CD4-positive, alpha-beta T cell (primary cell): ENCODE results near the gene GNG7. TPM values are rescaled to one million over a fixed set of nuclear protein-coding genes. Genes with fewer than 3 reads are reported as not detected.
A peak's percentile ranks its signal among the peaks of the same experiment; 100 is the strongest.

ENCODE experiments used
- ATAC-seq: fragments of 200-7000 bp; cut with Tn5 transposase; one replicate; pipeline ENCODE4 v1.10.0; 2022; ENCODE audit warnings: mild to moderate bottlenecking; ENCODE audit not compliant: poor library complexity
- CTCF ChIA-PET: fragments of 350-600 bp; sonication (Branson Sonifier 250); formaldehyde crosslinking; loops from one replicate; lab custom pipeline; 2021; ENCODE audit warnings: antibody characterized with exemption, inconsistent platforms; lab: Charles Lee
- POLR2A ChIA-PET: fragments of 350-600 bp; sonication (Branson Sonifier 250); formaldehyde crosslinking; loops from one replicate; lab custom pipeline; 2021; ENCODE audit warnings: antibody characterized with exemption, inconsistent platforms; lab: Charles Lee
- DNase-seq, 14 experiments: peaks; one replicate each; pipeline ENCODE4 v3.0.0-alpha.2; 2013 to 2020; ENCODE audit warnings: mixed read lengths in 2 of 14
- H3K27ac ChIP-seq, 2 donors: one replicate each; pipeline versions ENCODE4 v1.5.1 to v1.7.0; 2013; ENCODE audit warnings: low read length in 2 of 2, low read depth in 1 of 2, mild to moderate bottlenecking in 1 of 2
- H3K27me3 ChIP-seq, 2 experiments: 1 replicate in 1 of 2; 2 replicates in 1 of 2; pipeline versions ENCODE4 v1.6.1 to v1.7.0; 2013; ENCODE audit warnings: low read length in 2 of 2, control low read depth in 1 of 2, mild to moderate bottlenecking in 1 of 2, moderate library complexity in 1 of 2; ENCODE audit not compliant: insufficient read depth in 2 of 2, control insufficient read depth in 1 of 2
- H3K36me3 ChIP-seq: one replicate; pipeline ENCODE4 v1.6.1; 2013; ENCODE audit warnings: low read length, control low read depth; ENCODE audit not compliant: insufficient read depth
- H3K4me1 ChIP-seq: one replicate; pipeline ENCODE4 v1.6.1; 2013; ENCODE audit warnings: low read length, control low read depth; ENCODE audit not compliant: insufficient read depth
- H3K4me3 ChIP-seq: one replicate; pipeline ENCODE4 v1.5.1; 2013; ENCODE audit warnings: mild to moderate bottlenecking, low read length, moderate library complexity
- H3K9me3 ChIP-seq, 2 experiments: 1 replicate in 1 of 2; 2 replicates in 1 of 2; pipeline versions ENCODE4 v1.6.1 to v1.7.0; 2013; ENCODE audit warnings: low read length in 2 of 2, mild to moderate bottlenecking in 2 of 2, control low read depth in 1 of 2, moderate library complexity in 1 of 2; ENCODE audit not compliant: control insufficient read depth in 1 of 2, insufficient read depth in 1 of 2
- H3K27ac Mint-ChIP-seq: one replicate; pipeline ENCODE4 v1.8.0; 2020; ENCODE audit warnings: mixed read lengths
- H3K27me3 Mint-ChIP-seq: one replicate; pipeline ENCODE4 v1.8.0; 2021; ENCODE audit warnings: mixed read lengths
- H3K36me3 Mint-ChIP-seq: one replicate; pipeline ENCODE4 v1.8.0; 2021; ENCODE audit warnings: low read depth, mixed read lengths
- H3K4me1 Mint-ChIP-seq: one replicate; pipeline ENCODE4 v1.8.0; 2021; ENCODE audit warnings: low read depth, mixed read lengths
- H3K4me3 Mint-ChIP-seq: one replicate; pipeline ENCODE4 v1.8.0; 2020; ENCODE audit warnings: mild to moderate bottlenecking, mixed read lengths
- H3K9me3 Mint-ChIP-seq: one replicate; pipeline ENCODE4 v1.8.0; 2020; ENCODE audit warnings: mixed read lengths
- intact Hi-C, 2 experiments: fragments of 100-400 bp; cut with DNase I in 1 of 2; cut with micrococcal nuclease in 1 of 2; formaldehyde crosslinking; loops; one replicate each; pipeline versions ENCODE4 v1.15.1 to v1.9.0; 2023 to 2025; cut with DNase I, micrococcal nuclease
- total RNA-seq, 174 experiments: library from RNA in 2 of 174; stranded (reverse) in 2 of 174; gene quantifications; one replicate each; pipeline ENCODE4 v1.2.3 and lab custom pipeline; 2021 to 2026
- TF ChIP-seq, protein P1 (sequence below): fragments of 200-600 bp; IDR thresholded peaks from one replicate; pipeline ENCODE4 v1.8.0; 2022; ENCODE audit warnings: antibody characterized with exemption, mild to moderate bottlenecking

The GNG7 gene
- total RNA-seq, 2 experiments from 2014 or later = 5.2 to 5.7 TPM

DNA sequence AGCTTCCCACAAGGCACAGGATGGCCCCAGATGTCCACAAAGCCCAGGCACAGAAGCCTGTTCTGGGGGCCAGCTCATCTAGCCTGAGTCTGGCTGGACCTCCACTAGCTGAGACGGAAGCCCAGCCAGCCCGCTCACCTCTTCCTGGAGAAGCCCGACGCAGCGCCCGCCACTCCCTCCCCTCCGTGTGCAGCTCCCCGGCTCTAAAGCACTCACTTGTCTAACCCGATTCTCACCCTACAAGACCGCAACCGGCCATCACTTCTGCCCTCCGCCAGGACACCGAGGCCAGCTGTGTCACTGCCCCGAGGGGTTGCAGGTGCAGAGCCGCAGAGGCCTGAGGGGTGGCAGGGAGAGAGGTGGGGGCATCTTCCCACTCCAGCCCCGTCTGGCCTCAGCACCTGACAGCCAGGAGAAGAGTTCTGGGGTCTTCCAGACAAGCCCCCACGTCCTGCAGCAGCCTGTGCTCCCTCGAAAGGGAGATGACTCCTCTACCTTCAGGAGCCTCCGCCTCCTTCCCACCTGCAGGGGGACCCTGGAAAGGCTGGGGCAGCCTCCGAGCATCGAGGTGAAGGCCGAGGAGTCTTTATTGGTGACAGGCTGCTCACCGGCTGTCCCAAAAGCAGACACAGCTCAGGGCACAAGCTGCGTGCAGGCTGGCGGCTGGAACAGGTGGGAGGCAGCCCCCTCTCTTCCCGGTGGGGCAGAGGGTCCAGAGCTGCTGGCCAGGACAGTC is 24.6 kb upstream of the GNG7 start:
- Histone ChIP-seq H3K4me3 (no peak overlapping the region), H3K27ac (no peak overlapping the region), H3K27me3 (peaks cover 26 to 28% of the 10 kb centered on the region in 2 experiments), H3K4me1 (peaks cover 8% of the 10 kb centered on the region), H3K36me3 (peaks cover 2% of the 10 kb centered on the region), H3K9me3 (peaks cover 0 to 16% of the 10 kb centered on the region in 2 experiments)
- DNase-seq (peak in 1 of 14 experiments; percentile 11), ATAC-seq (no peak)
- Mint-ChIP-seq H3K4me1 (no peaks in the 10 kb centered on the region), H3K27me3 (peaks cover 25% of the 10 kb centered on the region), H3K4me3 (no peak overlapping the region), H3K27ac (no peak overlapping the region), H3K36me3 (no peaks in the 10 kb centered on the region), H3K9me3 (no peaks in the 10 kb centered on the region)
- TF ChIP-seq, protein P1, sequence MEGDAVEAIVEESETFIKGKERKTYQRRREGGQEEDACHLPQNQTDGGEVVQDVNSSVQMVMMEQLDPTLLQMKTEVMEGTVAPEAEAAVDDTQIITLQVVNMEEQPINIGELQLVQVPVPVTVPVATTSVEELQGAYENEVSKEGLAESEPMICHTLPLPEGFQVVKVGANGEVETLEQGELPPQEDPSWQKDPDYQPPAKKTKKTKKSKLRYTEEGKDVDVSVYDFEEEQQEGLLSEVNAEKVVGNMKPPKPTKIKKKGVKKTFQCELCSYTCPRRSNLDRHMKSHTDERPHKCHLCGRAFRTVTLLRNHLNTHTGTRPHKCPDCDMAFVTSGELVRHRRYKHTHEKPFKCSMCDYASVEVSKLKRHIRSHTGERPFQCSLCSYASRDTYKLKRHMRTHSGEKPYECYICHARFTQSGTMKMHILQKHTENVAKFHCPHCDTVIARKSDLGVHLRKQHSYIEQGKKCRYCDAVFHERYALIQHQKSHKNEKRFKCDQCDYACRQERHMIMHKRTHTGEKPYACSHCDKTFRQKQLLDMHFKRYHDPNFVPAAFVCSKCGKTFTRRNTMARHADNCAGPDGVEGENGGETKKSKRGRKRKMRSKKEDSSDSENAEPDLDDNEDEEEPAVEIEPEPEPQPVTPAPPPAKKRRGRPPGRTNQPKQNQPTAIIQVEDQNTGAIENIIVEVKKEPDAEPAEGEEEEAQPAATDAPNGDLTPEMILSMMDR = no peak
- ChIA-PET CTCF (no interaction called here), POLR2A (no interaction called here)
- intact Hi-C loops = no loop called here

DNA sequence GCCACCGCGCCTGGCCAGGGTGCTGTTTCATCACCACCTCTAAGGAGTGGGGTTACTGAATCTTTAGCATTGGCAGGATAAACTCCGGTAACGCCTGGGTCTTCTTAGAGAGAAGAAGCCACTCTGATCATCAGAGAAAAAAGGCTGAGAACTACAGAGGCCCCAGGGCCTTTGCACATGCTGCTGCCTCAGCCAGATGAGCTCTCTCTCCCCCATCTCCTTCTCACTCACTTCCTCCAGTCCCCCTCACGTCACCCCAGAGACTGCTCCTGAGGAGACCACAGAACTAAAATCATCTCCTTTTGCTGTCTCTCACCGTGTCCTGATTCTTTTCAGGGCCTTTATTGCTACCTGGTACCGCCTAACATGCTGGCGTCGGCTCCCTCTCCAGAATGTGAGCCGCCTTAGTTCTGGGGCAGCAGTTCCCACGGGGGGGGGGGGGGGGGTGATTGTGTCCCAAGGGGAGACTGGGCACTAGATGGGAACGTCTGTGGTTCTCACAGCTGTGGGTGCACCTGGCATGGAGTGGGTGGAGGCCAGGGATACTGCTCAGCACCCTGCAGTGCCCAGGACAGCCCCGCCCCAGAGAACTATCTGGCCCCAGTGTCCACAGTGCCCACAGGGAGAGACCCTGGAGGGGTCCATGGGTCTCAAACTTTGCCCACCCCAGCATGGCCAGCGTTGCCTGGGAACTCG is 23.8 kb upstream of the GNG7 start:
- H3K27me3 Mint-ChIP-seq = peaks cover 31% of the 10 kb centered on the region
- no peaks in the 10 kb centered on the region for H3K4me1 Mint-ChIP-seq
- Histone ChIP-seq H3K27me3 (peaks cover 33 to 35% of the 10 kb centered on the region in 2 experiments), H3K27ac (no peak overlapping the region), H3K9me3 (peaks cover 0 to 22% of the 10 kb centered on the region in 2 experiments), H3K4me1 (peaks cover 11% of the 10 kb centered on the region), H3K4me3 (no peak overlapping the region), H3K36me3 (no peaks in the 10 kb centered on the region)
- TF ChIP-seq, protein P1 = no peak
- POLR2A ChIA-PET = no interaction called here
- H3K36me3 Mint-ChIP-seq = no peaks in the 10 kb centered on the region
- ATAC-seq = no peak
- DNase-seq = no peak
- CTCF ChIA-PET = no interaction called here
- H3K4me3 Mint-ChIP-seq = no peak overlapping the region
- intact Hi-C loops = no loop called here
- H3K9me3 Mint-ChIP-seq = no peaks in the 10 kb centered on the region
- no peak overlapping the region for H3K27ac Mint-ChIP-seq

DNA sequence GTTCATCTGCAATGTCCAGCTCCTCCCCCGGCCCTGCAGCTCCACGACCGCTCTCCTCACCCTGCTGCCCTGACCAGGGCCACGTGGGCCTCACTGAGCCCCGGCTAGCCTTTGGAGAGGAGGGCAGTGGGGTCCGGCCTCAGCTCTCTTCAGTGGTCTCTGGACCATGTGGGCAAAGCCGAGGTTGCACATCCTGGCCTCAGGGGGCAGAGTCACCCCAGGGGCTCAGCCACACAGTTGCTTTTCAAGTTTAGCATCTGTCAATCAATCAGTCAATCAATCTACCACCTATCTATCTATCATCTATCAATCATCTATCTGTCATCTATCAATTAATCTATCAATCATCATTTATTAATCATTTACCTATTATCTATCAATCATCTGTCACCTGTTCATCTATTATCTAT is 21.7 kb upstream of the GNG7 start:
- H3K4me3 Mint-ChIP-seq = no peak overlapping the region
- intact Hi-C loops = no loop called here
- no peaks in the 10 kb centered on the region for H3K9me3 Mint-ChIP-seq
- no peak overlapping the region for H3K4me3 ChIP-seq
- peaks cover 46 to 47% of the 10 kb centered on the region in 2 experiments for H3K27me3 ChIP-seq
- H3K36me3 ChIP-seq = no peaks in the 10 kb centered on the region
- CTCF ChIA-PET = no interaction called here
- H3K36me3 Mint-ChIP-seq = no peaks in the 10 kb centered on the region
- peaks cover 19% of the 10 kb centered on the region for H3K4me1 ChIP-seq
- ATAC-seq = no peak
- no peak for DNase-seq
- H3K9me3 ChIP-seq = peaks cover 0 to 30% of the 10 kb centered on the region in 2 experiments
- TF ChIP-seq, protein P1 = no peak
- no peak overlapping the region for H3K27ac Mint-ChIP-seq
- peaks cover 5% of the 10 kb centered on the region for H3K4me1 Mint-ChIP-seq
- H3K27me3 Mint-ChIP-seq = peaks cover 37% of the 10 kb centered on the region
- POLR2A ChIA-PET = no interaction called here
- H3K27ac ChIP-seq = no peak overlapping the region
